Natural killer cell (primary cell): ENCODE measurements around the gene S100A2. TPM values are rescaled to one million over a fixed set of nuclear protein-coding genes. Genes with fewer than 3 reads are reported as not detected.

Source experiments
- ATAC-seq, 3 donors: fragments of 150-1000 bp in 2 of 3; fragments of 200-7000 bp in 1 of 3; cut with Tn5 transposase; 1 replicate in 1 of 3; 2 replicates in 2 of 3; pipeline ENCODE4 v1.10.0; 2021; ENCODE audit warnings: mild to moderate bottlenecking in 2 of 3, moderate library complexity in 2 of 3
- DNase-seq, 2 donors: peaks; one replicate each; pipeline versions ENCODE4 v3.0.0 to v3.0.0-alpha.2; 2013 to 2021; ENCODE audit warnings: mixed read lengths in 1 of 2
- H3K27ac ChIP-seq: one replicate; pipeline ENCODE4 v1.5.1; 2013; ENCODE audit warnings: mild to moderate bottlenecking, low read length
- H3K27me3 ChIP-seq: one replicate; pipeline ENCODE4 v1.6.1; 2013; ENCODE audit warnings: low read length; ENCODE audit not compliant: control insufficient read depth, insufficient read depth
- H3K36me3 ChIP-seq: one replicate; pipeline ENCODE4 v1.6.1; 2013; ENCODE audit warnings: low read length; ENCODE audit not compliant: control insufficient read depth, insufficient read depth
- H3K4me1 ChIP-seq: one replicate; pipeline ENCODE4 v1.6.1; 2013; ENCODE audit warnings: low read length; ENCODE audit not compliant: control insufficient read depth, insufficient read depth
- H3K4me3 ChIP-seq: one replicate; pipeline ENCODE4 v1.5.1; 2013; ENCODE audit warnings: low read length
- H3K9me3 ChIP-seq: one replicate; pipeline ENCODE4 v1.6.1; 2013; ENCODE audit warnings: low read length; ENCODE audit not compliant: control insufficient read depth, insufficient read depth
- H3K27ac Mint-ChIP-seq, 2 donors: one replicate each; pipeline ENCODE4 v1.8.0; 2022; ENCODE audit warnings: mild to moderate bottlenecking in 2 of 2, mixed read lengths in 2 of 2, moderate library complexity in 1 of 2
- H3K27me3 Mint-ChIP-seq, 2 donors: one replicate each; pipeline ENCODE4 v1.8.0; 2022; ENCODE audit warnings: low read depth in 2 of 2, mixed read lengths in 2 of 2
- H3K36me3 Mint-ChIP-seq: one replicate; pipeline ENCODE4 v1.8.0; 2022; ENCODE audit warnings: mixed read lengths
- H3K4me1 Mint-ChIP-seq, 2 donors: one replicate each; pipeline ENCODE4 v1.8.0; 2022; ENCODE audit warnings: mixed read lengths in 2 of 2
- H3K4me3 Mint-ChIP-seq: one replicate; pipeline ENCODE4 v1.8.0; 2022; ENCODE audit warnings: mild to moderate bottlenecking, moderate library complexity, mixed read lengths
- H3K9me3 Mint-ChIP-seq, 2 donors: one replicate each; pipeline ENCODE4 v1.8.0; 2022; ENCODE audit warnings: mixed read lengths in 2 of 2
- WGBS: methylation state at CpG from one replicate; pipeline ENCODE4 v1.1.7; 2013; ENCODE audit warnings: missing lambda C conversion rate; ENCODE audit not compliant: insufficient coverage; 5-methylcytosine and 5-hydroxymethylcytosine counted together
- intact Hi-C: fragments of 100-400 bp; cut with micrococcal nuclease; formaldehyde crosslinking; loops from one replicate; pipeline ENCODE4 v1.14.2; 2022
- total RNA-seq, 4 donors: library from RNA; stranded (reverse); fragments of 120-200 nt in 1 of 4; gene quantifications; one replicate each; pipeline versions ENCODE4 v1.2.3 to v1.2.4, GENCODE V29; 2013 to 2022
- TF ChIP-seq, protein P1 (sequence below): fragments of 200-600 bp; IDR thresholded peaks from one replicate; pipeline ENCODE4 v1.8.0; 2022; ENCODE audit warnings: antibody characterized with exemption

The S100A2 gene
- total RNA-seq, 3 donors from 2014 or later (not counting 1 experiment from before 2014, with no cell fraction given), result not detected

DNA sequence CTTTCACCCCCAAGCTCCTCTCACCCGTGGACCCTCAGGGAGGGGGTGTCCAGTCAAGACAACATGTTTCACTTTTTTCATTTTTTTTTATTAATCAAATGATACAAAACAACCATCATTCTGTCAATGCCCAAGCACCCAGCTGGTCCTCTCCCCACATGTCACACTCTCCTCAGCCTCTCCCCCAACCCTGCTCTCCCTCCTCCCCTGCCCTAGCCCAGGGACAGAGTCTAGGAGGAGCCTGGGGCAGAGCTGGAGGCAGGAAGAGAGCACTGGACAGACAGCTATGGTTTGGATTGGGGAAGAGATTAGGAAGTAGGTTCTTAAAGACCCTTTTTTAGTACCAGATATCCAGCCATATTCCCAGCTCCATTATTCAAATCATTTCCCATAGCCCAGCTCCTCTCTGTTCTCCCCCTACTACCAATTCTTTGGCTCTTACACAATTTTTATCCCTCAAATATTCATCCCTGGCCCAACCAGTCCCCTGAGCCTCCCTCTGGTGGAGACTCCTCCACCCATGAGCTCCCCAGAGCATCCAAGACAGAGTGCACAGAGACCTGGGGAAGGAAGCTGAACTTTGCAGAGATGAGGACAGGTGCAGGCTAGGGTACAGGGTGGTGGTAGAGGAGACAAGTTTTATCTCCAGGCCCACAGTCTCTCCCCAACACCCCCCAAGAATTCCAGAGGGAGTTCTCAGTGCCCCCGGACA, 48.7 kb upstream of the S100A2 start:
- TF ChIP-seq, protein P1, sequence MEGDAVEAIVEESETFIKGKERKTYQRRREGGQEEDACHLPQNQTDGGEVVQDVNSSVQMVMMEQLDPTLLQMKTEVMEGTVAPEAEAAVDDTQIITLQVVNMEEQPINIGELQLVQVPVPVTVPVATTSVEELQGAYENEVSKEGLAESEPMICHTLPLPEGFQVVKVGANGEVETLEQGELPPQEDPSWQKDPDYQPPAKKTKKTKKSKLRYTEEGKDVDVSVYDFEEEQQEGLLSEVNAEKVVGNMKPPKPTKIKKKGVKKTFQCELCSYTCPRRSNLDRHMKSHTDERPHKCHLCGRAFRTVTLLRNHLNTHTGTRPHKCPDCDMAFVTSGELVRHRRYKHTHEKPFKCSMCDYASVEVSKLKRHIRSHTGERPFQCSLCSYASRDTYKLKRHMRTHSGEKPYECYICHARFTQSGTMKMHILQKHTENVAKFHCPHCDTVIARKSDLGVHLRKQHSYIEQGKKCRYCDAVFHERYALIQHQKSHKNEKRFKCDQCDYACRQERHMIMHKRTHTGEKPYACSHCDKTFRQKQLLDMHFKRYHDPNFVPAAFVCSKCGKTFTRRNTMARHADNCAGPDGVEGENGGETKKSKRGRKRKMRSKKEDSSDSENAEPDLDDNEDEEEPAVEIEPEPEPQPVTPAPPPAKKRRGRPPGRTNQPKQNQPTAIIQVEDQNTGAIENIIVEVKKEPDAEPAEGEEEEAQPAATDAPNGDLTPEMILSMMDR, result no peak
- DNase-seq (no peak), ATAC-seq (no peak)
- Histone ChIP-seq H3K4me1 (peaks cover 11% of the 10 kb centered on the region), H3K27me3 (no peaks in the 10 kb centered on the region), H3K27ac (no peak overlapping the region), H3K4me3 (no peak overlapping the region), H3K9me3 (no peaks in the 10 kb centered on the region), H3K36me3 (no peaks in the 10 kb centered on the region)
- Mint-ChIP-seq H3K9me3 (no peaks in the 10 kb centered on the region), H3K4me3 (no peak overlapping the region), H3K36me3 (no peaks in the 10 kb centered on the region), H3K27me3 (no peaks in the 10 kb centered on the region), H3K27ac (no peak overlapping the region), H3K4me1 (peaks cover 0 to 7% of the 10 kb centered on the region in 2 donors)
- intact Hi-C loops, result no loop called here
- WGBS, result 88% methylated on average over 2 of the region's 2 CpGs

DNA sequence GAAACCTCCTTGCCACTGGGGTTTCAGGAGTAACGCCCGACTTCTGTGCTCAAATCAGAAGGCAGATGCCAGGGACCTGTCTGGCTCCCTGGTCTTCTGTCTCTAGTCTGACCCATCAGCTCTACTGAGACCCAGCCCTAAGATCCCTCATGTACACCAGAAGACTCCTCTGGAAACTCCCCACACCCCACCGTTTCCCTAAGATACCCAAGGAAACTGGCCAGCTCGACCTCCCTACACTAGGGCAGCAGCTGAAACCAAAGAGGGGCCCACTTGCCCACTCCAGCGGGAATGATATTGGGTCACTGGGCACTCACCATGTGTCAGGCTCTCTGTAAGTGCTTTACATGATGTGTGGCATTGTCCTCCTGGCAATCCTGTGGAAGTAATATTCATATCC, 47.8 kb upstream of the S100A2 start:
- no peak for DNase-seq
- peaks cover 11% of the 10 kb centered on the region for H3K4me1 ChIP-seq
- H3K27me3 ChIP-seq, result no peaks in the 10 kb centered on the region
- Mint-ChIP-seq H3K4me3 (no peak overlapping the region), H3K36me3 (no peaks in the 10 kb centered on the region), H3K27me3 (no peaks in the 10 kb centered on the region), H3K4me1 (peaks cover 0 to 7% of the 10 kb centered on the region in 2 donors), H3K9me3 (no peaks in the 10 kb centered on the region), H3K27ac (no peak overlapping the region)
- H3K36me3 ChIP-seq, result no peaks in the 10 kb centered on the region
- intact Hi-C loops, result no loop called here
- H3K27ac ChIP-seq, result no peak overlapping the region
- WGBS, result 94% methylated on average over 5 of the region's 5 CpGs
- H3K9me3 ChIP-seq, result no peaks in the 10 kb centered on the region
- TF ChIP-seq, protein P1, result no peak
- no peak for ATAC-seq
- no peak overlapping the region for H3K4me3 ChIP-seq

DNA sequence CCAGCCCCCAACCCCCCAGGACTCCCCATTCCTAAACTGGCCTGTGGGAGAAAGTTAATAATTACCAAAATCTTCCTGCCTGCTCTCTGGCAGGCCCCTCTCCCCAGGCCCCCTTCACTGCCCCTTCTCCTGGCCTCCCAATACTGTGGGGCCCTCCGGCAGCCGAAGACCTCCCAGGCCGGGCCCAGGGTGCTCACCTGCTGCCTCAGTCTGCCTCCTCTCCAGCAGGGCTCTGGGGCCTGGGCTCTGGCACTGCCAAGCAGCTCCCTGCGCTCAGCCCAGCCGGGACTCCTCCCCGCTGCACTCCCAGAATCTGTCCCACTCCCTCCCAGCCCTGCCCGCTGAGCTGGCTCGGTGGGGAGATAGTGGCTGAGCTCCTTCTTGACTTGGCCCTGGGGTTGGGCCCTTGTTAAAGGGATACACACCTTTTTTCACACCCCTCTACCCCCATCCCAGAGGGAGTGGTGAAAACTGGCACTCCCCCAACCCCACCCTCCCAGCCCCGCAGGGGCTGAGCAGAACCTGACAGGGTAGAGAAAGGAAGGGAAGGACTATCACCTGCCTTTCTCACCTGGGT, 47.2 kb upstream of the S100A2 start, which contains the start of gene S100A16:
Gene S100A16, minus strand, starts transcription at position 383 of the 577 bp plus-strand sequence. CDS start 4,986 bp downstream, outside the sequence.
- Histone ChIP-seq H3K27ac (no peak within 1 kb of the TSS), H3K4me3 (no peak within 1 kb of the TSS), H3K36me3 (no peaks in the 10 kb centered on the region), H3K4me1 (peaks cover 9% of the 10 kb centered on the region), H3K27me3 (no peaks in the 10 kb centered on the region), H3K9me3 (no peaks in the 10 kb centered on the region)
- no peaks in the 10 kb centered on the region for H3K27me3 Mint-ChIP-seq
- no peaks in the 10 kb centered on the region for H3K9me3 Mint-ChIP-seq
- peaks cover 0 to 6% of the 10 kb centered on the region in 2 donors for H3K4me1 Mint-ChIP-seq
- H3K27ac Mint-ChIP-seq, result no peak within 1 kb of the TSS
- intact Hi-C loops, result no loop called here
- TF ChIP-seq, protein P1, result no peak
- H3K36me3 Mint-ChIP-seq, result no peaks in the 10 kb centered on the region
- 97% methylated on average over 8 of the region's 9 CpGs for WGBS
- ATAC-seq (no peak), DNase-seq (no peak)
- no peak within 1 kb of the TSS for H3K4me3 Mint-ChIP-seq
